Neural cell (in vitro differentiated cells): Measurements from ENCODE around the gene DDX1. TPM values are rescaled to one million over a fixed set of nuclear protein-coding genes. Genes with fewer than 3 reads are reported as not detected.

Source experiments
- H2AFZ ChIP-seq: fragments of 200-600, 300-800 bp; sonication (generic), shearing (Covaris generic); 2 replicates; pipeline ENCODE4 v1.6.0; 2014; ENCODE audit warnings: low read depth, mild to moderate bottlenecking, antibody characterized with exemption, low read length, moderate library complexity
- H3F3A ChIP-seq: fragments of 200-600 bp; shearing (Covaris generic); 2 replicates; pipeline ENCODE4 v1.6.1; 2016; ENCODE audit warnings: mild to moderate bottlenecking, moderate library complexity, mixed read lengths, antibody characterized with exemption, low read length; ENCODE audit not compliant: insufficient read depth, poor library complexity, severe bottlenecking
- H3K27ac ChIP-seq: fragments of 200-600, 300-800 bp; sonication (generic), shearing (Covaris generic); 2 replicates; pipeline ENCODE4 v1.5.1; 2014; ENCODE audit warnings: mild to moderate bottlenecking, low read length, moderate library complexity
- H3K27me3 ChIP-seq: fragments of 300-800, 200-600 bp; sonication (generic), shearing (Covaris generic); 2 replicates; pipeline ENCODE4 v1.6.0; 2014; ENCODE audit warnings: mild to moderate bottlenecking, low read depth, low read length, moderate library complexity; ENCODE audit not compliant: insufficient read depth
- H3K36me3 ChIP-seq: fragments of 300-800, 200-600 bp; sonication (generic), shearing (Covaris generic); 2 replicates; pipeline ENCODE4 v1.5.1; 2014; ENCODE audit warnings: mild to moderate bottlenecking, antibody characterized with exemption, low read length, moderate library complexity; ENCODE audit not compliant: insufficient read depth
- H3K4me2 ChIP-seq: fragments of 300-800, 200-600 bp; sonication (generic), shearing (Covaris generic); 2 replicates; pipeline ENCODE4 v1.6.0; 2014; ENCODE audit warnings: mild to moderate bottlenecking, low read length
- H3K4me3 ChIP-seq: fragments of 300-800, 200-600 bp; sonication (generic), shearing (Covaris generic); 2 replicates; pipeline ENCODE4 v1.5.1; 2014; ENCODE audit warnings: mild to moderate bottlenecking, low read length, moderate library complexity
- H3K79me2 ChIP-seq: fragments of 200-600 bp; shearing (Covaris generic); replicated peaks from 2 replicates; pipeline ENCODE4 v1.6.0; 2014; ENCODE audit warnings: mild to moderate bottlenecking, low read length, moderate library complexity; ENCODE audit not compliant: insufficient read depth
- H3K9ac ChIP-seq: fragments of 300-800, 200-600 bp; sonication (generic), shearing (Covaris generic); 2 replicates; pipeline ENCODE4 v1.6.1; 2016; ENCODE audit warnings: mild to moderate bottlenecking, low read length, mixed read lengths
- H3K9me2 ChIP-seq: fragments of 200-600 bp; shearing (Covaris generic); 2 replicates; pipeline ENCODE4 v1.6.1; 2016; ENCODE audit warnings: mild to moderate bottlenecking, low read length, mixed read lengths; ENCODE audit not compliant: insufficient read depth
- H3K9me3 ChIP-seq: fragments of 200-600, 300-800 bp; sonication (generic), shearing (Covaris generic); 2 replicates; pipeline ENCODE4 v1.6.1; 2016; ENCODE audit warnings: mild to moderate bottlenecking, mixed run types, low read length, moderate library complexity, mixed read lengths
- H4K20me1 ChIP-seq: fragments of 200-600 bp; shearing (Covaris generic); 2 replicates; pipeline ENCODE4 v1.6.1; 2016; ENCODE audit warnings: mild to moderate bottlenecking, mixed run types; ENCODE audit not compliant: insufficient read depth
- EP300 ChIP-seq: fragments of 450-650 bp; conservative IDR thresholded peaks from 2 replicates; pipeline ENCODE4 v1.6.1; 2014; ENCODE audit warnings: antibody characterized with exemption, mild to moderate bottlenecking, moderate library complexity; ENCODE audit not compliant: poor library complexity, severe bottlenecking
- MXI1 ChIP-seq: fragments of 450-650 bp; conservative IDR thresholded peaks from 2 replicates; pipeline ENCODE4 v1.6.1; 2014; ENCODE audit warnings: antibody characterized with exemption, mild to moderate bottlenecking; ENCODE audit not compliant: poor library complexity, severe bottlenecking
- POLR2AphosphoS5 ChIP-seq: IDR thresholded peaks from 2 replicates; pipeline ENCODE4 v1.6.1; 2012
- RAD21 ChIP-seq: fragments of 450-650 bp; conservative IDR thresholded peaks from 2 replicates; pipeline ENCODE4 v1.6.1; 2014; ENCODE audit warnings: antibody characterized with exemption, mild to moderate bottlenecking, moderate library complexity
- SMC3 ChIP-seq: fragments of 450-650 bp; conservative IDR thresholded peaks from 2 replicates; pipeline ENCODE4 v1.6.1; 2014; ENCODE audit warnings: antibody characterized with exemption, mild to moderate bottlenecking, moderate library complexity; ENCODE audit not compliant: poor library complexity
- TAF1 ChIP-seq: IDR thresholded peaks from 2 replicates; pipeline ENCODE4 v1.6.1; 2012; ENCODE audit warnings: low read depth
- polyA plus RNA-seq: library from polyadenylated mRNA; depleted of rRNA; stranded (reverse); fragments of >200 nt; gene quantifications from 2 replicates; pipeline ENCODE4 v1.2.3, GENCODE V29; 2014
- TF ChIP-seq, protein P1 (sequence below): IDR thresholded peaks from 2 replicates; pipeline ENCODE4 v1.6.1; 2012; ENCODE audit warnings: borderline replicate concordance
- TF ChIP-seq, protein P2 (sequence below): fragments of 450-650 bp; IDR thresholded peaks from 2 replicates; pipeline ENCODE4 v1.5.1; 2014; ENCODE audit warnings: antibody characterized with exemption, mild to moderate bottlenecking, moderate library complexity; ENCODE audit not compliant: poor library complexity, severe bottlenecking

The DDX1 gene
- polyA plus RNA-seq, 1 donor from 2014 or later, result 159 TPM

DNA sequence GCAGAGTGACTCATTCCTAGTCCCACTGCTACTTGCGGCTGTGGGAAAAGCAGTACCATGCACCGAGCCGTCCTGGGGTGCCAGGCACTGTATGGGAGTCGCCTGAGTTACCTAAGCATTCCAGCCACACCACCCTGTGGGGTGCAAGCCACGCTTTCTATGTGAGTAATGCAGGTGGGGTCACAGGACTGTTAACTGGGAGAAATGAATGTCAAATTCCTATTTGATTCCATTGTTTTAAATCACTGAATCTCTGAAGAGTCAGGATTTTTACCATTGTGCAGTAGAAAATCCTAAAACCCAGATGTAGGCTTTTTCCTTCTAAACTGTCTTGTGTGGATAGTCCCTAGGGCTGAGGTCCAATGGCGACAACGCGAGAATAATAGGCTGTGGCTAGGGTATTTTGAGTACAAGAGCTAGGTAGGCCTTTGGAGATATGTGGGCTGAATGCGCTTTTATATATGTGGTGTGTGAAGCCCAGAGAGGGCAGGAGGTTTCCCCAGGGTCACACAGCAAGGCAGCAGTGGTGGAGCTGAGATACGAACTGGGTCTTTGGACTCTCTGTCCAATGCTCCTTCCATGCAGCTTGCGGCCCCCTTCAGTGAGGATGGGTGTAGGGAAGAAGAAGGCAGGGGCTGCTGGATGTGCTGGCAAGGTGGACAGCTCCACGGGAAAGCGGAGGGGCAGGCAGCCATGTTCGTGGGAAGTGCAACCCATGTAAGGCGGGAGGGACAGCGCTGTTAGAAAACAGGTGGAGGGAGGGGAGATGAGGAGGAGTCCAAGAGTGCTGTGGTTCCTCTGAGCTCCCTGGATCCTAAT lies 83.2 kb downstream of the DDX1 start:
- Histone ChIP-seq H3K79me2 (no peaks in the 10 kb centered on the region), H2AFZ (no peak overlapping the region), H3K36me3 (no peaks in the 10 kb centered on the region), H4K20me1 (no peaks in the 10 kb centered on the region), H3K9ac (no peak overlapping the region), H3K4me3 (no peak overlapping the region), H3K9me2 (no peaks in the 10 kb centered on the region), H3K27me3 (no peaks in the 10 kb centered on the region), H3K27ac (no peak overlapping the region), H3K9me3 (no peaks in the 10 kb centered on the region), H3F3A (no peaks in the 10 kb centered on the region), H3K4me2 (no peak overlapping the region)
- TF ChIP-seq TAF1 (no peak), EP300 (no peak), MXI1 (no peak), SMC3 (no peak)

DNA sequence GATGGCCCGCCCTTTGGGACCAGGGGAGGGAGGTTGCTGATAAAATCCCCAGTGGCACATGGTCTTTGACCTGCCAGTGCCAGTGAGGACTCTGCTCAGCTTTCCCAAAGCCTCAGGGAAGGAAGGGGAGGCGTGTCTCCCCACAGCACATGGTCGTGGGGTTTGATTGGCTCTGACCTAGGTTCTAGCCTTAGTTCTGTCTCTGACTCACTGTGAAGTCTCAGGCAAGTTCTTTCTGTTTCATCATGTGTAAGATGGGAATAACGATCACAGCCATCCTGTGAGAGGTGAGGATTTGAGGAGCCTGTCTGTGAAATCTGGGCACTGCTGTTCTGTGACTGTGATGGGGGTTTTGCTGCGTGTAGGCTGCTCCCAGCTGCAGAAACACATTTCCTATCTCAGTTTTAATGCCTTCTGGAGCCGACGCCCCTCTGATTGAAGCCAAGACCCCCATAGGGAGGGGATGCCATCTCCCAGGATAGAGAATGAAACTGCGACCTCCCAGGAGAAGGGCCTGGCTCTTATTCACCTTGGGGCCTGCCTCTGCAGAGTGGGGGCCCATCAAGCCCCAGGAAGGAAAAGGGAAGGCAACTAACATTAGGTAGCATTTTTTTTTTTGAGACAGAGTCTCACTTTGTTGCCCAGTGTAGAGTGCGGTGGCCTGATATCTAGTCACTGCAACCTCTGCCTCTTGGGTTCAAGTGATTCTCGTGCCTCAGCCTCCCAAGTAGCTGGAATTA lies 84.0 kb downstream of the DDX1 start:
- H3K4me2 ChIP-seq, result no peak overlapping the region
- H3K4me3 ChIP-seq, result no peak overlapping the region
- no peaks in the 10 kb centered on the region for H3K9me2 ChIP-seq
- no peaks in the 10 kb centered on the region for H4K20me1 ChIP-seq
- TF ChIP-seq EP300 (no peak), RAD21 (no peak), POLR2AphosphoS5 (no peak)
- TF ChIP-seq, protein P1, sequence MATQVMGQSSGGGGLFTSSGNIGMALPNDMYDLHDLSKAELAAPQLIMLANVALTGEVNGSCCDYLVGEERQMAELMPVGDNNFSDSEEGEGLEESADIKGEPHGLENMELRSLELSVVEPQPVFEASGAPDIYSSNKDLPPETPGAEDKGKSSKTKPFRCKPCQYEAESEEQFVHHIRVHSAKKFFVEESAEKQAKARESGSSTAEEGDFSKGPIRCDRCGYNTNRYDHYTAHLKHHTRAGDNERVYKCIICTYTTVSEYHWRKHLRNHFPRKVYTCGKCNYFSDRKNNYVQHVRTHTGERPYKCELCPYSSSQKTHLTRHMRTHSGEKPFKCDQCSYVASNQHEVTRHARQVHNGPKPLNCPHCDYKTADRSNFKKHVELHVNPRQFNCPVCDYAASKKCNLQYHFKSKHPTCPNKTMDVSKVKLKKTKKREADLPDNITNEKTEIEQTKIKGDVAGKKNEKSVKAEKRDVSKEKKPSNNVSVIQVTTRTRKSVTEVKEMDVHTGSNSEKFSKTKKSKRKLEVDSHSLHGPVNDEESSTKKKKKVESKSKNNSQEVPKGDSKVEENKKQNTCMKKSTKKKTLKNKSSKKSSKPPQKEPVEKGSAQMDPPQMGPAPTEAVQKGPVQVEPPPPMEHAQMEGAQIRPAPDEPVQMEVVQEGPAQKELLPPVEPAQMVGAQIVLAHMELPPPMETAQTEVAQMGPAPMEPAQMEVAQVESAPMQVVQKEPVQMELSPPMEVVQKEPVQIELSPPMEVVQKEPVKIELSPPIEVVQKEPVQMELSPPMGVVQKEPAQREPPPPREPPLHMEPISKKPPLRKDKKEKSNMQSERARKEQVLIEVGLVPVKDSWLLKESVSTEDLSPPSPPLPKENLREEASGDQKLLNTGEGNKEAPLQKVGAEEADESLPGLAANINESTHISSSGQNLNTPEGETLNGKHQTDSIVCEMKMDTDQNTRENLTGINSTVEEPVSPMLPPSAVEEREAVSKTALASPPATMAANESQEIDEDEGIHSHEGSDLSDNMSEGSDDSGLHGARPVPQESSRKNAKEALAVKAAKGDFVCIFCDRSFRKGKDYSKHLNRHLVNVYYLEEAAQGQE, result no peak
- no peaks in the 10 kb centered on the region for H3K79me2 ChIP-seq
- H2AFZ ChIP-seq, result no peak overlapping the region
- no peaks in the 10 kb centered on the region for H3F3A ChIP-seq
- no peaks in the 10 kb centered on the region for H3K27me3 ChIP-seq
- no peak overlapping the region for H3K9ac ChIP-seq
- no peaks in the 10 kb centered on the region for H3K36me3 ChIP-seq
- H3K9me3 ChIP-seq, result no peaks in the 10 kb centered on the region
- no peak overlapping the region for H3K27ac ChIP-seq

DNA sequence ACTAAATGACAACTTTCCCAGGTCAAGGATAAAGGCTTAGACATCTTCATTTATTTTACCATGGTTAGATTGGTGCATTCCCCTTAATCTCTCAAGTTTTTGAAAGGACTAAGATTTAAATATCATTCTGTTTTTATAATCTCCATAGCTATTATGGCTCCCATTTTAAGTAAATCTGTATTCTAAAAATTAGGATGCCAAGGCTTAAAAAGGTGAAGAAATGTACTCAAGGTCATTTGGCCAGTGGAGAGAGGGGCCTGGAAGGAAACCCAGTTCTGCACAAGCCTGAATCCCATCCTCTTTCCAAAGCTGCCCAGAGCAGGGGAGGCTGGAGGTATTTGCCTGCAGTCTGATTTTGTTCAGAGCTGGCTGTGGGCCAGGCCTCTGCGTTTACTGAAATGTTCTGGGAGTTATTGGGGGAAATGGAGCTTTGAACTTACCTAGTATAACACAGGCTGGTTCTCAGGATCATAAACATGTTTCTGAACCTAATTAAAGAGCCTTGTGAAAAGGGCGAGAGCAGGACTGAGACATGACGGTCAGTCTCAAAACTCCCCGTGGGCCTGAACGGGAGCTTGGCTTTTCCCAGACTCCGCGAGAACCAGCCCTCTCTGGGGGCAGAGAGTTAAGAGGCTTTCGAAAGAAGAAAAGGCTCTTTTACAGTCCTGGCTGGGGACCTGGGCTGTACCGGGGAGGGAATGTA lies 85.6 kb downstream of the DDX1 start:
- H2AFZ ChIP-seq, result no peak overlapping the region
- H3K36me3 ChIP-seq, result no peaks in the 10 kb centered on the region
- H3F3A ChIP-seq, result no peaks in the 10 kb centered on the region
- no peak overlapping the region for H3K4me3 ChIP-seq
- H3K27ac ChIP-seq, result no peak overlapping the region
- TF ChIP-seq MXI1, result no peak
- TF ChIP-seq, protein P1, result no peak
- TF ChIP-seq, protein P2, sequence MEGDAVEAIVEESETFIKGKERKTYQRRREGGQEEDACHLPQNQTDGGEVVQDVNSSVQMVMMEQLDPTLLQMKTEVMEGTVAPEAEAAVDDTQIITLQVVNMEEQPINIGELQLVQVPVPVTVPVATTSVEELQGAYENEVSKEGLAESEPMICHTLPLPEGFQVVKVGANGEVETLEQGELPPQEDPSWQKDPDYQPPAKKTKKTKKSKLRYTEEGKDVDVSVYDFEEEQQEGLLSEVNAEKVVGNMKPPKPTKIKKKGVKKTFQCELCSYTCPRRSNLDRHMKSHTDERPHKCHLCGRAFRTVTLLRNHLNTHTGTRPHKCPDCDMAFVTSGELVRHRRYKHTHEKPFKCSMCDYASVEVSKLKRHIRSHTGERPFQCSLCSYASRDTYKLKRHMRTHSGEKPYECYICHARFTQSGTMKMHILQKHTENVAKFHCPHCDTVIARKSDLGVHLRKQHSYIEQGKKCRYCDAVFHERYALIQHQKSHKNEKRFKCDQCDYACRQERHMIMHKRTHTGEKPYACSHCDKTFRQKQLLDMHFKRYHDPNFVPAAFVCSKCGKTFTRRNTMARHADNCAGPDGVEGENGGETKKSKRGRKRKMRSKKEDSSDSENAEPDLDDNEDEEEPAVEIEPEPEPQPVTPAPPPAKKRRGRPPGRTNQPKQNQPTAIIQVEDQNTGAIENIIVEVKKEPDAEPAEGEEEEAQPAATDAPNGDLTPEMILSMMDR, result no peak
- no peak for TF ChIP-seq EP300
- H3K4me2 ChIP-seq, result no peak overlapping the region
- no peaks in the 10 kb centered on the region for H3K27me3 ChIP-seq
- H3K9me2 ChIP-seq, result no peaks in the 10 kb centered on the region
- H3K9ac ChIP-seq, result no peak overlapping the region
- no peaks in the 10 kb centered on the region for H3K9me3 ChIP-seq
- H3K79me2 ChIP-seq, result no peaks in the 10 kb centered on the region
- H4K20me1 ChIP-seq, result no peaks in the 10 kb centered on the region
